Stimulated activated CD4-positive, alpha-beta T cell treated with anti-CD3 and anti-CD28 coated beads, Interleukin-1b, Interleukin-23, amount 100 ng/mL, for 24 hours (primary cell): ENCODE measurements around the gene DTD1.
A peak's percentile ranks its signal among the peaks of the same experiment; 100 is the strongest.

Source experiments
- DNase-seq, 4 experiments: peaks; one replicate each; pipeline ENCODE4 v3.0.0-alpha.2; 2020; ENCODE audit warnings: low read depth in 4 of 4, low spot score in 1 of 4

The DTD1 gene

GRCh38 chr20:18614244-18614643 is 26.4 kb downstream of the DTD1 start:
- DNase-seq = no peak

DNA sequence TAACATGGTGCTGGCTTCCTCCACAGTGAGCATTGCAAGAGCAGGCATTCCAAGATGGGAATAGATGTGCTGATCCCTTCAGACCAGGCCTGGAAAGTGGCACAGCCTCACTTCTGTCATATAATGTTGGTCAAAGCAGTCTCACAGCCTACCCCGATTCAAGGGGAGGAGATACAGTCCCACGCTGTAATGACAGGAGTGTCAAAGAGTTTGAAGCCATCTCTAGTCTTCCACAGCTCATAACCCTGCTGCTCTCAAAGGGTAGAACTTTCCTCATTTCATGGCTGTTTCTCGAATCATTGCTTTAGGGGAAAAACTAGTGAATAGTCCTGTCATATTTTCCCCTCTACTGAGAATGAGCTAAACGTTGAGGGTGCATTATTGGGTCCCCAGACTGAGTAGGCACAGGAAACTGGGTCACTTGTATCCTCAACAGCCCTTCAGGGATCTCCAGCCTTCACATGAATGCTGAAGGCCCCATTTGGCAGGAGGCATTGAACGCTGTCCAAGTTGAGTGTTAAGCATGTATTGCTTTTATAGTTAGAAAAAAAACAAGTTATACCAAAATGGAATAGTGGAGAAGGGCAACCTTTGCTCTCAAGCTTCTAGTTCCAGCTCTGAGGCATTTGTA is 27.3 kb downstream of the DTD1 start:
- DNase-seq = no peak

DNA sequence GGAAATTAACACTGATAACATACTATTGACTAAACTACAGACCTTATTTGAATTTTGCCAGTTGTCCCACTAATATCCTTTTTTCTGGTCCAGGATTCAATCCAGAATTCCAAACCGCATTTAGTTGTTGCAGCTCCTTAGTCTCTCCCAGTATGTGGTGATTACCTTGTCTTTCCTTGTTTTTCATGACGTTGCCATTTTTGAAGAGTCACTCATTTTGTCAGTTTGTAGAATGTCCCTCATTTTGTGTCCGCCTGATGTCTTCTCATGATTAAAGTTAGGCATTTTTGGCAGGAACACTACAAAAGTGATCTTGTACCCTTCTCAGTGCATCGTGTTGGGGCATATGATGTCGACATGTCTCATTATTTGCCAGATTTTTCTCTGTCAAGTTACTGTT is 33.1 kb downstream of the DTD1 start:
- DNase-seq = no peak

GRCh38 chr20:18623156-18623910 is 35.5 kb downstream of the DTD1 start:
- DNase-seq = no peak

GRCh38 chr20:18624948-18625347 is 37.1 kb downstream of the DTD1 start:
- no peak for DNase-seq

- no peak for DNase-seq
These were observed 38.2 kb downstream of the DTD1 start for GRCh38 chr20:18625907-18626655.

DNA sequence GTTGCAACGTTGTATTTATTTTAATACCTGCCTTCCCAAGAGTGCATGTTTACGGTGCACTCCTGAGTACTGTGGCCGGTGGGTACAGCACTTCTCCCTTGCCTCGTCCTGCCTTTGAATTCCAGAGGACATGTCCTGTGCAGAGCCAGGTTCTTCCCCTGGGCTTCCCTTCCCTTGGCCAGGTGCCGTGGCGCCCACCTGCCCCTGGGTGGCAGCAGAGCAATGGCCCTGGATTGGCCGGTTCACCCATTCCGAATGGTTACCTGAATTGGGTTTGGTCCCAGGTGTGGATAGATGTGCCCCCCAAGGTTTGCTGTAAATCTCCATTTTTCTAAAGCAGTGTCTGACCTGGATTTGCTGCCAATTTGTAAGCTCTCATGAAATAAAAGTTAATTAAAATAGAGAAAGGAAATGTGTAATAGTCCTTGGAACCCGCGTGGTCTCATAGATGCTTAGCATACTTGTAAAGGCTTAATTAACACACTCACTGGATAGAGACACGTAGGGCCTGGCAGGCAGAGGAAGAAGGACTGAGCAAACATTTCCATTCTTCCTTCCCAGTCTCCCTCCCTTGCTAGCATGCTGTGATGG is 40.6 kb downstream of the DTD1 start:
- DNase-seq = no peak

GRCh38 chr20:18632196-18632789 is 44.4 kb downstream of the DTD1 start:
- peak; percentile 15 to 25 (median 16) for DNase-seq

- no peak for DNase-seq
These were observed 45.6 kb downstream of the DTD1 start for GRCh38 chr20:18633411-18633810.

- DNase-seq = no peak
These were observed 46.6 kb downstream of the DTD1 start for GRCh38 chr20:18634501-18634900.

DNA sequence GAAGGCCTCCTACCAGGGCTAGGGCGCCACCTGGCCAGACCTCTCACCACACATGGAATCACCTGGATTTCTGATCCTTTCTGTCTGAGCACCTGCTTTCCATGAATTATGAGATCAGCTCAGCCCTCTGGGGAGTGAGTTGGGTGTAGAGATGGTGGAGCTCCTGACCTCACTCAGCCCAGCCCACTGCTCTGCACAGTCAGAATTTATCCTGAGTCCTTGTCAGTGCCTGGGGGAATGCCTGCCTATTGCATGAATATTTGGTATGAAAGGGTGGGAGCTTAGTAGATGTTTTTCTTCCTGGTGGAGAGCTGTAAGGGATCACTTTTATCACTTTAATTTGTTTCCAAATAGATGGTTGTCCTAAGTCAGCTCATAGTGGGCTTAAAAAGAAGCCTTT is 47.5 kb downstream of the DTD1 start:
- no peak for DNase-seq

DNA sequence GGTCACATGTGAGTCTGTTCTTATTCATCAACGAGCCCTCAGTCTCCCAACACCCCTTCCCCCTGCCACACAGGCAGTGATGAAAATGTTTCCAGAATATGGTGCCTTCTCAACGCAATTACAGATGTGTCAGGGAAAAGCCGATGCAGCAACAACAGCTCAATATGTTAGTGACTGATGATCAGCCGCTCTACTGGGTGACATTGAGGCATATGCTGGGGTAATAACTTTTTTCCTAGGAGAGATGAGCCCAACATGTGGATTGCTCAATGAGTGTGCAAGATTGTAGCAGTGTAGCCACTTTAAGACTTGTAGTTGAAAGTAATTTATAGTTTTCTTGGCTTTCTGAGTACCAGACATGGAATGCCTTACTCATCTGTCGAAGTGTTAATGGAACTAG is 49.4 kb downstream of the DTD1 start:
- no peak for DNase-seq

DNA sequence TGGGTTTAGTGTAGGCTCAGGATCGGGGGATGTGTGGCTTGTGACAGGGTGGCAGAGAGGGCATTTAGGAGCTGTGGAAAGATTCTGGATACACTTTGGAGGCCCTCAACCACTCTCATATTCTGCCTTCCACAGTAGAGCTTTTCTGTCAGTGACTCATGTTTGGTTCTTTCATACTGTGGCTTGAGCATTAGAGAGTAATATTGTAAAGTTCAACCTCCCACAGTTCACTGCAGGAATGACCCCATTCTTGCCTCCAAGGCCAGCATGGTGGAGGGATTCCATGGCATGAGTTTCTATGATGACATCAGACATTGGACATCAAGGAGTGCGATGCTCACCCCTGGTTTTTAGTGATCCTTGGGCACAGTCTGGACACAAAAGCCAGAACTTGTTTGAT is 50.9 kb downstream of the DTD1 start:
- DNase-seq = no peak

DNA sequence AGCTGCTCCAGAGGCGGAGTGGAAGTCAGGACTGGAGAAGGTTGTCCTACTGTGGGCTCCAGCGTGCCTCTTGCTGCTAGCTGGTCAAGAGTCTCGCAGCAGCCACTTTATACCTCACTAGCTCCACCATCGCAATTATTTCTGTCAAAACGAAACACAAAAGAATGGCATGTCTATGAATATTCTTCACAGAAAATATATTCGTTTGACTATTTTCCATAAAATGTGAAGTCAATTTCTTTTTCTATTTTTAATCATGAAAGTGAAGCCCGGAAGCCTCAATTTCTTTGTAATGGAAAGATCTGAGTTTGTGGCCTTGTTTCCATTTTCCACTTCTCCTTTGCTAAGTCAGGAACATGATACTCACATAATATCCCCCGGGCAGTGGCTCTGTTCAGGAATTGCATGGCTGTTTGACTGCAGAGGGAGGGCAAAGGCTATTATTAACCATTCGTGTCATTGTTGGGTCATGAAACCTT is 51.7 kb downstream of the DTD1 start:
- no peak for DNase-seq

DNA sequence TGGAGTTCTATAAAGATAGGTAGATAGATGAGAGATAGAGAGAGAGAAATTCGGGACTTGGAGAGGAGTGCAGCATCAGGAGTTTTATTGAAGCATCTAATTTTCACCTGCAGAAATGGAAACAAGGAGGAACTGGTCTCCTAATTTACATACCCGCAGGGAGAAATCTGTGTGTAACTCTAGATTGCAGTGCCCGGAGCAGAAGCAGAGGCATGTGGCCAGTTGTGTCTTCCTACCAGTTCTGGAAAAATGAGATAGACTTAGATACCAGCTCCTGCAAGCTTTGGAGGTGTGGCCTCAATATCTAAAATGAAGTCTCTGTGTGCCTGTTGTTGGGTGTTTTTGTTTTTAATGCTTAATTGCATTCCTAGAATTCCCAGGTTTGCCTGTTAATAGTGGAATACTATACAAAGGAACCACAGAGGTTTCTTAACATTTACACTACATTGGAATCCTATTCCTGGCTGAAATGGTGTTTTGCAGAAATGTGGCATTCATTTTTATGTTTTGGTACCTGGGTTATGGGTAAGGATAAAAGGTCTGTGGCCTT is 57.4 kb downstream of the DTD1 start:
- no peak for DNase-seq

- no peak for DNase-seq
These were observed 58.0 kb downstream of the DTD1 start for GRCh38 chr20:18645851-18646250.

DNA sequence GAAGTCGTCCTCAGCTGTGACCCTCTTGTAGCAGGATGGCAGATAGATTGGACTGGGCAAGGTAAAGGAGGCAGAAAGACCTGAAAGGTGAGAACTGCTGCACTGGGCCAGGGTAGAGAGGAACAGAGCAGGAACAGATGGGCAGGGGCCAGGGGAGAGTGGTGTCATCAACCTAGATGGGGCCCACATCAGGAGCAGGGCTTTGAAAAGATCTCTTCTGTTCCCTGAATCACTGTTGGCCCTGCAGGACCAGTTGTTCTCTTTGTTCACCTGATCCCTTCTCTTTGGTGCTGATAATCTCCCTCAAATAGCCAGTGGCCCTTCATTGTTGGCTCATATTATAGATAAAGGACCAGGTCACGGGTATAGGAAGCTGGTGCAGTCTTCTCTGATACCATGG is 59.9 kb downstream of the DTD1 start:
- no peak for DNase-seq

GRCh38 chr20:18650224-18650623 is 62.4 kb downstream of the DTD1 start:
- DNase-seq = no peak

DNA sequence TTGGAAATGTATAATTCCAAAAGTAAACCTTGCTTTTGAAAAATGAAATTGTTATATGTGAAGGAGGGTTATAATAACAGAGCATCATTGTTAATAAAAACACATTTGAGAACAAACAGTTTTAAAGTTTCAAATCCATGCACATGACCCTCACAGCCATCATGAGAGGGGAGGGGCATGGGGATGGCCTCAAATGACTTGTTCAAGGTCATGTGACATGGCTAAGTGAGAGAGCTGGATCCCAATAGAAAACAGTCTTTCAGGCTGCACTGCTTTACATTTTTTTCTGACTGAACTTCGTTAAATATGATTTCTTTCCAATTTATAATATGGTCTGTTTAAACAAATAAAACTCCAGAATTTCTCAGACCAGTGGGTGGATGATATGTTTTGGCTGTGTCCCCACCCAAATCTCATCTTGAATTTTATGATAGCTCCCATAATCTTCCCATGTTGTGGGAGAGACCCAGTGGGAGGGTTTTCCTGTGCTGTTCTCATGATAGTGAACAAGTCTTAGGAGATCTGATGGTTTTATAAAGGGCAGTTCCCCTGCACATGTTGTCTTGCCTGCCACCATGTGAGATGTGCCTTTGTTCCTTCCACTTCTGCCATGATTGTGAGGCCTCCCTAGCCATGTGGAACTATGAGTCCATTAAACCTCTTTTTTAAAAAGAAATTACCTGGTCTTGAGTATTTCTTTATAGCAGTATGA is 66.0 kb downstream of the DTD1 start:
- no peak for DNase-seq

- no peak for DNase-seq
These were observed 66.6 kb downstream of the DTD1 start for GRCh38 chr20:18654448-18654773.

- DNase-seq = no peak
These were observed 69.7 kb downstream of the DTD1 start for GRCh38 chr20:18657575-18657974.
